ENCODE measurements around the gene SHISA4.
"Not testable (repeated sequence)": the region's sequence is repeated elsewhere in the genome, so short reads cannot be mapped to it uniquely, and the experiment has no call there.

SHISA4 gene

GRCh38 chr1:201888282-201889089 lies at the start of gene SHISA4:
TSS of gene SHISA4 (plus strand) at chr1:201888898. CDS start at chr1:201888995, 97 bp downstream.
- no peak for DNase-seq (ENCODE audit: low read depth in 2 of 2)

- DNase-seq (ENCODE audit: low read depth in 2 of 2) = not testable (repeated sequence)
Measured at GRCh38 chr1:201839089-201839488, 49.6 kb upstream of the SHISA4 start.

- no peak for DNase-seq (ENCODE audit: low read depth in 2 of 2)
Measured at GRCh38 chr1:201840055-201840454, 48.6 kb upstream of the SHISA4 start.

- DNase-seq (ENCODE audit: low read depth in 2 of 2) = no peak
Measured at GRCh38 chr1:201840490-201840889, 48.2 kb upstream of the SHISA4 start.

- DNase-seq (ENCODE audit: low read depth in 2 of 2) = no peak
Measured at GRCh38 chr1:201841265-201841912, 47.3 kb upstream of the SHISA4 start.

- no peak for DNase-seq (ENCODE audit: low read depth in 2 of 2)
Measured at GRCh38 chr1:201842472-201843027, 46.1 kb upstream of the SHISA4 start.

GRCh38 chr1:201845331-201846083 lies 43.2 kb upstream of the SHISA4 start:
- no peak for DNase-seq (ENCODE audit: low read depth in 2 of 2)

- DNase-seq (ENCODE audit: low read depth in 2 of 2) = no peak
Measured at GRCh38 chr1:201847150-201847549, 41.5 kb upstream of the SHISA4 start.

GRCh38 chr1:201848230-201848629 lies 40.5 kb upstream of the SHISA4 start:
- DNase-seq (ENCODE audit: low read depth in 2 of 2) = no peak

- DNase-seq (ENCODE audit: low read depth in 2 of 2) = no peak
Measured at GRCh38 chr1:201849372-201850052, 39.2 kb upstream of the SHISA4 start.

- DNase-seq (ENCODE audit: low read depth in 2 of 2) = no peak
Measured at GRCh38 chr1:201850053-201850397, 38.7 kb upstream of the SHISA4 start.

GRCh38 chr1:201851949-201852348 lies 36.7 kb upstream of the SHISA4 start:
- DNase-seq (ENCODE audit: low read depth in 2 of 2) = no peak

- DNase-seq (ENCODE audit: low read depth in 2 of 2) = not testable (repeated sequence)
Measured at GRCh38 chr1:201856722-201857121, 32.0 kb upstream of the SHISA4 start.

GRCh38 chr1:201859424-201859823 lies 29.3 kb upstream of the SHISA4 start:
- no peak for DNase-seq (ENCODE audit: low read depth in 2 of 2)

- DNase-seq (ENCODE audit: low read depth in 2 of 2) = no peak
Measured at GRCh38 chr1:201861448-201861847, 27.2 kb upstream of the SHISA4 start.

GRCh38 chr1:201870397-201870796 lies 18.3 kb upstream of the SHISA4 start:
- no peak for DNase-seq (ENCODE audit: low read depth in 2 of 2)

- no peak for DNase-seq (ENCODE audit: low read depth in 2 of 2)
Measured at GRCh38 chr1:201874672-201875071, 14.0 kb upstream of the SHISA4 start.

GRCh38 chr1:201876148-201876818 lies 12.4 kb upstream of the SHISA4 start:
- DNase-seq (ENCODE audit: low read depth in 2 of 2) = no peak

GRCh38 chr1:201877877-201878401 lies 10.8 kb upstream of the SHISA4 start:
- peak in 1 of 2 donors; percentile 10 for DNase-seq (ENCODE audit: low read depth in 2 of 2)

- no peak for DNase-seq (ENCODE audit: low read depth in 2 of 2)
Measured at GRCh38 chr1:201880928-201881571, 7.6 kb upstream of the SHISA4 start.

Measured in activated CD4-positive, alpha-beta T cell treated with anti-CD3 and anti-CD28 coated beads for 24 hours (primary cell).